H9 (cell line): ENCODE data around the gene MFSD12. TPM values are rescaled to one million over a fixed set of nuclear protein-coding genes. Genes with fewer than 3 reads are reported as not detected.

ENCODE experiments used
- DNase-seq: peaks from one replicate; pipeline ENCODE4 v3.0.0-alpha.2; 2017
- H2AFZ ChIP-seq: one replicate; pipeline ENCODE4 v1.6.1; 2013; ENCODE audit warnings: mild to moderate bottlenecking, low read length, control low read depth, moderate library complexity
- H2AK5ac ChIP-seq: 2 replicates; pipeline ENCODE4 v1.6.1; 2013; ENCODE audit warnings: low read length, control low read depth, mixed read lengths; ENCODE audit not compliant: insufficient read length
- H2BK120ac ChIP-seq: one replicate; pipeline ENCODE4 v1.6.1; 2013; ENCODE audit warnings: low read depth, mild to moderate bottlenecking, low read length, control low read depth, inconsistent platforms; ENCODE audit not compliant: poor library complexity, severe bottlenecking
- H2BK12ac ChIP-seq: 2 replicates; pipeline ENCODE4 v1.6.1; 2013; ENCODE audit warnings: low read length, control low read depth, mixed read lengths, low read depth; ENCODE audit not compliant: insufficient read length
- H2BK15ac ChIP-seq: 2 replicates; pipeline ENCODE4 v1.6.1; 2013; ENCODE audit warnings: low read depth, low read length, control low read depth
- H2BK20ac ChIP-seq: one replicate; pipeline ENCODE4 v1.6.1; 2013; ENCODE audit warnings: low read depth, mild to moderate bottlenecking, low read length, control low read depth, inconsistent platforms; ENCODE audit not compliant: poor library complexity, severe bottlenecking
- H2BK5ac ChIP-seq: 2 replicates; pipeline ENCODE4 v1.6.1; 2013; ENCODE audit warnings: low read length, control low read depth, mixed read lengths; ENCODE audit not compliant: insufficient read length
- H3K14ac ChIP-seq: 2 replicates; pipeline ENCODE4 v1.6.1; 2013; ENCODE audit warnings: low read length, control low read depth; ENCODE audit not compliant: insufficient read depth
- H3K18ac ChIP-seq: 2 replicates; pipeline ENCODE4 v1.6.1; 2013; ENCODE audit warnings: low read depth, mild to moderate bottlenecking, mixed read lengths, low read length, control low read depth; ENCODE audit not compliant: insufficient read length
- H3K23ac ChIP-seq: 2 replicates; pipeline ENCODE4 v1.6.1; 2013; ENCODE audit warnings: low read length, control low read depth, mixed read lengths, low read depth; ENCODE audit not compliant: insufficient read length
- H3K23me2 ChIP-seq: 2 replicates; pipeline ENCODE4 v1.6.1; 2013; ENCODE audit warnings: low read depth, mild to moderate bottlenecking, mixed read lengths, low read length, control low read depth; ENCODE audit not compliant: insufficient read length, poor library complexity, severe bottlenecking
- H3K27ac ChIP-seq: 2 replicates; pipeline ENCODE4 v1.5.1; 2013; ENCODE audit warnings: low read length, control low read depth, mixed read lengths, low read depth; ENCODE audit not compliant: insufficient read length
- H3K27me3 ChIP-seq: 2 replicates; pipeline ENCODE4 v1.6.1; 2013; ENCODE audit warnings: low read length, control low read depth, inconsistent platforms; ENCODE audit not compliant: insufficient read depth
- H3K4ac ChIP-seq: 2 replicates; pipeline ENCODE4 v1.6.1; 2013; ENCODE audit warnings: low read depth, mild to moderate bottlenecking, control low read depth, inconsistent platforms, low read length, moderate library complexity
- H3K4me1 ChIP-seq: 2 replicates; pipeline ENCODE4 v1.6.1; 2013; ENCODE audit warnings: low read length, control low read depth, inconsistent platforms; ENCODE audit not compliant: insufficient read depth
- H3K4me2 ChIP-seq: 2 replicates; pipeline ENCODE4 v1.6.1; 2013; ENCODE audit warnings: low read length, control low read depth, mixed read lengths; ENCODE audit not compliant: insufficient read length, insufficient read depth
- H3K56ac ChIP-seq: 2 replicates; pipeline ENCODE4 v1.6.1; 2013; ENCODE audit warnings: low read depth, mild to moderate bottlenecking, mixed read lengths, low read length, control low read depth; ENCODE audit not compliant: insufficient read length
- H3K79me1 ChIP-seq: 2 replicates; pipeline ENCODE4 v1.6.1; 2013; ENCODE audit warnings: low read depth, mild to moderate bottlenecking, moderate library complexity, low read length, control low read depth, inconsistent platforms; ENCODE audit not compliant: insufficient read depth, poor library complexity, severe bottlenecking
- H3K79me2 ChIP-seq: 2 replicates; pipeline ENCODE4 v1.6.1; 2013; ENCODE audit warnings: low read length, control low read depth, inconsistent platforms; ENCODE audit not compliant: insufficient read depth
- H3K9ac ChIP-seq: 2 replicates; pipeline ENCODE4 v1.6.1; 2013; ENCODE audit warnings: low read length, control low read depth, mixed read lengths; ENCODE audit not compliant: insufficient read length; ENCODE audit errors: extremely low read depth
- H3K9me3 ChIP-seq: one replicate; pipeline ENCODE4 v1.6.1; 2013; ENCODE audit warnings: low read depth, low read length, inconsistent platforms; ENCODE audit not compliant: control insufficient read depth
- H3T11ph ChIP-seq: one replicate; pipeline ENCODE4 v1.6.1; 2013; ENCODE audit warnings: mild to moderate bottlenecking, low read length, control low read depth, inconsistent platforms
- H4K20me1 ChIP-seq: one replicate; pipeline ENCODE4 v1.6.1; 2013; ENCODE audit not compliant: control insufficient read depth, insufficient read length, insufficient read depth
- H4K5ac ChIP-seq: 2 replicates; pipeline ENCODE4 v1.6.1; 2013; ENCODE audit warnings: low read depth, mild to moderate bottlenecking, mixed read lengths, low read length, control low read depth; ENCODE audit not compliant: insufficient read length
- H4K8ac ChIP-seq: replicated peaks from 2 replicates; pipeline ENCODE4 v1.6.1; 2013; ENCODE audit warnings: low read length, control low read depth, mixed read lengths, low read depth; ENCODE audit not compliant: insufficient read length
- H4K91ac ChIP-seq: 2 replicates; pipeline ENCODE4 v1.6.1; 2013; ENCODE audit warnings: low read depth, mild to moderate bottlenecking, moderate library complexity, mixed read lengths, low read length, control low read depth; ENCODE audit not compliant: insufficient read length
- H3K27ac Mint-ChIP-seq, 3 experiments: 2 replicates in 2 of 3; 3 replicates in 1 of 3; pipeline ENCODE4 v1.8.0; 2020 to 2021; ENCODE audit warnings: mixed read lengths in 3 of 3, mild to moderate bottlenecking in 1 of 3, moderate library complexity in 1 of 3
- H3K27me3 Mint-ChIP-seq: 2 replicates; pipeline ENCODE4 v1.8.0; 2021; ENCODE audit warnings: low read depth, mild to moderate bottlenecking, moderate library complexity, mixed read lengths
- H3K36me3 Mint-ChIP-seq, 3 experiments: 2 replicates in 2 of 3; 3 replicates in 1 of 3; pipeline ENCODE4 v1.8.0; 2020 to 2021; ENCODE audit warnings: low read depth in 3 of 3, mixed read lengths in 3 of 3; ENCODE audit not compliant: insufficient read depth in 1 of 3
- H3K4me1 Mint-ChIP-seq, 2 experiments: 2 replicates each; pipeline ENCODE4 v1.8.0; 2020; ENCODE audit warnings: mixed read lengths in 2 of 2
- H3K4me3 Mint-ChIP-seq, 2 experiments: 2 replicates in 1 of 2; 3 replicates in 1 of 2; pipeline ENCODE4 v1.8.0; 2020 to 2021; ENCODE audit warnings: mild to moderate bottlenecking in 2 of 2, mixed read lengths in 2 of 2, moderate library complexity in 1 of 2
- H3K9me3 Mint-ChIP-seq, 2 experiments: 2 replicates in 1 of 2; 3 replicates in 1 of 2; pipeline ENCODE4 v1.8.0; 2020; ENCODE audit warnings: mild to moderate bottlenecking in 2 of 2, mixed read lengths in 2 of 2, moderate library complexity in 1 of 2
- CTCF ChIP-seq: fragments of 200-600 bp; sonication (generic); conservative IDR thresholded peaks from 3 replicates; pipeline ENCODE4 v1.8.0; 2021; ENCODE audit warnings: antibody characterized with exemption, mild to moderate bottlenecking
- WGBS: extraction: QIAGEN DNeasy Blood & Tissue Kit; methylation state at CpG from one replicate; pipeline ENCODE4 v1.1.7; 2013; ENCODE audit warnings: missing lambda C conversion rate, low lambda C conversion rate, mixed read lengths; ENCODE audit not compliant: insufficient read length; ENCODE audit errors: extremely low coverage; 5-methylcytosine and 5-hydroxymethylcytosine counted together
- total RNA-seq: library from RNA; stranded (reverse); gene quantifications from 2 replicates; pipeline ENCODE4 v1.2.1, GENCODE V29; 2021

The MFSD12 gene
- total RNA-seq, 1 experiment from 2014 or later, result 58.8 TPM

GRCh38 chr19:3531716-3532115 is 25.7 kb downstream of the MFSD12 start:
- no peak overlapping the region for H3K27ac ChIP-seq
- no peaks in the 10 kb centered on the region for H3K4me1 ChIP-seq
- TF ChIP-seq CTCF, result no peak
- Mint-ChIP-seq H3K36me3 (peaks cover 20 to 47% (median 47%) of the 10 kb centered on the region in 3 experiments; a peak in 6 of 7 replicates), H3K4me1 (no peaks in the 10 kb centered on the region), H3K9me3 (no peaks in the 10 kb centered on the region), H3K4me3 (no peak overlapping the region), H3K27me3 (no peaks in the 10 kb centered on the region), H3K27ac (no peak overlapping the region)
- H4K20me1 ChIP-seq, result no peaks in the 10 kb centered on the region
- H3K79me2 ChIP-seq, result no peaks in the 10 kb centered on the region
- H2BK20ac ChIP-seq, result no peak overlapping the region
- no peaks in the 10 kb centered on the region for H3K9me3 ChIP-seq
- no peaks in the 10 kb centered on the region for H3K23me2 ChIP-seq
- H2BK120ac ChIP-seq, result no peak overlapping the region
- H3K14ac ChIP-seq, result no peak overlapping the region
- H3T11ph ChIP-seq, result no peak overlapping the region
- DNase-seq, result peak; percentile 48
- no peak overlapping the region for H3K4ac ChIP-seq
- no peak overlapping the region for H3K18ac ChIP-seq
- no peak overlapping the region for H2BK5ac ChIP-seq
- WGBS, result no CpG with 5 or more reads among the region's 29 CpGs
- no peak overlapping the region for H3K23ac ChIP-seq
- H3K79me1 ChIP-seq, result no peaks in the 10 kb centered on the region
- no peak overlapping the region for H2AFZ ChIP-seq
- H3K4me2 ChIP-seq, result no peak overlapping the region
- no peak overlapping the region for H2BK15ac ChIP-seq
- H2AK5ac ChIP-seq, result no peak overlapping the region
- no peak overlapping the region for H4K8ac ChIP-seq
- no peak overlapping the region for H4K5ac ChIP-seq
- no peak overlapping the region for H3K9ac ChIP-seq
- H3K56ac ChIP-seq, result no peak overlapping the region
- H4K91ac ChIP-seq, result no peak overlapping the region
- no peaks in the 10 kb centered on the region for H3K27me3 ChIP-seq
- no peak overlapping the region for H2BK12ac ChIP-seq
